NAMALWA (cell line): Measurements from ENCODE around the gene TRPM3.

Experiments used
- DNase-seq: peaks from one replicate; pipeline ENCODE4 v3.0.0-alpha.2; 2015; ENCODE audit warnings: low spot score

Gene TRPM3

DNA sequence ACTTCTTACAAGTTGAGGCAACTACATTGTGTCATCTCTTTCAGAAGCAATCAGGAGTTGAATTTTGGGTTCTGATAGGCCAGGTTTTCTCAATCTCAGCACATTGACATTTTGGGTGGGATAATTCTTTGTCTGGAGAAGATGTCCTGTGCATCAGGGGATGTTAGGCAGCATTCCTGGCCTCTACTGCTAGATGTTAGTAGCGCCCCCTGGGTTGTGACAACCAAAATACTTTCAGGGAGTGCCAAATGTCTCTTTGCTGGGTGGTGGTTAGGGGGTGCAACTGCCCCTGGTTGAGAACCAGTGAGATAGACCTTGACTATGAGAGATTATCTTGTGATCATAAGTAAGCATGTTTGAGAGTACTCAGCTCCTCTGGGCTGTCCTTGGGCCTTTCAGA is 542.7 kb downstream of the TRPM3 start:
- peak; percentile 22 for DNase-seq

GRCh38 chr9:70577671-70578070 is 543.8 kb downstream of the TRPM3 start:
- DNase-seq: no peak

- DNase-seq: no peak
These were observed 545.3 kb downstream of the TRPM3 start for GRCh38 chr9:70576116-70576515.

DNA sequence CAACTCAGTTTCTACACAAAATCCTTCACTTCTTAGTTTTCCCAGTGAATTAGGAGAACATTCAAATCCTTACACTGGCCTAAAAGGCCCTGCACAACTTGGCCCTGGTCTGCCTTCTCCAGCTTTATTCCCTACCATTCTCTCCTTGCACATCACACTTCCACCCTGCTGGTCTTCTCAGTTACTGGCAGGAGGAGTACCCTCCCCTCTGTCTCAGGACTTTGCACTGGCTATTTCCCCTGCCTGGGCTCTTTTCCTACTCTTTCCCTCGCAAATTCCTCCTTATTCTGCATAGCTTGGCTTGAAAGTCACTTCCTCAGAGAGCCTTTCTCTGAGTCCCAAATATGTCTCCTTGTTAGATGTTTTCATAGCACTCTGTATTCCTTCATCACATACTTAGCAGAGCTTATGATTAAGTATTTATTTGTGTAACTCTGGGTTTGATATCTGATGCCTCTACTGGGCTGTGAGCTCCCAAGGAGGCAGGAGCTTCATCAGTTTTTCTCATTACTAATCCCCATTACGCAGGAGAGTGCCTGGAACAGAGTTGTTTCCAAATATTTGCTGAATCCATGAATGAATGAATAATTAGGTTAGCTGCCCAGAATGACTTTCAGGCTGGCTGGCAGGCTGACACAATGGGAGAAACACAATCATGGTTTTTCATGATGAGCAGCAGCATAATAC is 547.1 kb downstream of the TRPM3 start:
- no peak for DNase-seq

GRCh38 chr9:70573308-70573707 is 548.1 kb downstream of the TRPM3 start:
- DNase-seq: no peak

GRCh38 chr9:70571258-70571657 is 550.2 kb downstream of the TRPM3 start:
- no peak for DNase-seq

DNA sequence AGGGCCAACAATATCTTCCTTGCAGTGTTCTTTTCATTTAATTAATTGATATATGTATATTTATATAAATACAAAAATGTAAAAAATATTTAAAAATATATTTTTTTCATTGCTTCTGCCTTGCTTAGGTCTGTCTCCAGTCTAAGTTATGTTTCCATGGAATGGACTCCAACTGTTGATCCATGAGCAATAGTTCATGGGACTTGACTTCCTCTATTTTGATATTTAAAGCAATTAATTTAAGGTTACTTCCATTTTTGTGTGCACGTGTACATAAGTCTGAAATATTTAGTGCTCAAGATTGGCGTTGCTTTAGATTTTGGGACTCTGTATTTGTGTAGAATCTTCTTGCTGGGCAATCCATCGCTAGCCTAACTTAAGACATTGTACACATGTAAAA is 551.6 kb downstream of the TRPM3 start:
- DNase-seq: no peak

- no peak for DNase-seq
These were observed 552.2 kb downstream of the TRPM3 start for GRCh38 chr9:70569070-70569772.

GRCh38 chr9:70567511-70567910 is 553.9 kb downstream of the TRPM3 start:
- DNase-seq: no peak

- no peak for DNase-seq
These were observed 554.7 kb downstream of the TRPM3 start for GRCh38 chr9:70566751-70567150.

GRCh38 chr9:70566066-70566465 is 555.4 kb downstream of the TRPM3 start:
- no peak for DNase-seq

DNA sequence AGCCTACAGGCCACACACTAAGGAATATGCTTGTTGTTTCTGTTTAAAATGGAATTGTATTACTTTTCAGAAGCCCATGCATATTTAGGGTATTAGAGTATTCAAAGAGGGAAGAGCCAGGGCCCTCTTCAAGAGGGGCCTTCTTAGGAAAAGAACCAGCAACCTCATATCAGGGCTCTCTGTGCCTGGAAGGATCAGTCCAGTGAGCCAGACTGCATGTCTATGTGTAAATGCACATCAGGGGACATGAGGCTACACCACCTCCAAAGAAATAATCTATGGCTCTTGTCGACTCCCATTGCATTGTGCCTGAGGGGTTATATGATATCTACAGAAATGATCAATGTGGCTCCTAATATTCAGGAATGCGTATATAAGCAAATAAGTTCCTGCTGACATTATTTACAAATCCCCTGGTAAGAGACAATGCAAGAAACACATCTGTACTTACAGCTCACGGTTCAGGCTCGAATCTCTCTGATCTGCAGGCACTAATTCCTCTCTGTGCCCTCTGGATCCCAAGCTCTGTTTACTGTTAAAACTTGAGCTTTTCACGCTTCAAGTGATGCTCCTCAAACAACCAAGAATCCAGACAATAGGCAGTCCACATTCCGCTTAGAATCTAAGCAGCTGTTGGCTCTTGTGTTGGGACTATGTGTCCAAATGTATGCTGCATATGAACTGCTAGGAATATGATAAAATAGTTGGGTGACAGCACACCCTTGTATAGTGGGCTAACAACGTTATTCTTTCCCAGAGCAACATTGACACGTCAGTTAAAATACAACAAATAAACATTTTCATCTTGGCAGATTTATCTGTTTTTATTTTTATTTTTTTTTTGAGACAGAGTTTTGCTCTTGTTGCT is 556.7 kb downstream of the TRPM3 start:
- DNase-seq: no peak

GRCh38 chr9:70563431-70564204 is 557.8 kb downstream of the TRPM3 start:
- peak; percentile 28 for DNase-seq

GRCh38 chr9:70563010-70563409 is 558.4 kb downstream of the TRPM3 start:
- no peak for DNase-seq

- DNase-seq: no peak
These were observed 559.5 kb downstream of the TRPM3 start for GRCh38 chr9:70561786-70562395.

GRCh38 chr9:70561111-70561510 is 560.3 kb downstream of the TRPM3 start:
- no peak for DNase-seq

DNA sequence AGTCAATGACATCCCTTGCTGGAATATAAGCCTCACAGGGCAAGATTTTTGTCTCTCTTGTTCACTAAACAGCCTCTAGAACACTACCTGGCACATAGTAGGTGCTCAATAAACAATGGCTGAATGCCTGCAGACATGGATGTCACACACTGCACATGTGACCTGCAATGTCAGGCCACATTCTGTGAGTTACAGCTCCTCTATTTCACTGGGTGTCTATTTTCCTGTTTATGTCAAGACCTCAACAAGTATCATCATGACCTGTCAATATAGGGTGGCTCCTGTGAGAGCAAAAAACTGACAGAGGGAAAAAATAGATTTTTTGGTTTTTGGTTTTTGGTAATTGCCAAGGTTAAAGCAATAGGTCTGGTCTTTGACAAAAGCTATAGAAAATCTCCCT is 562.3 kb downstream of the TRPM3 start:
- DNase-seq: no peak

GRCh38 chr9:70557661-70558369 is 563.6 kb downstream of the TRPM3 start:
- no peak for DNase-seq

- DNase-seq: no peak
These were observed 564.6 kb downstream of the TRPM3 start for GRCh38 chr9:70556771-70557170.

- no peak for DNase-seq
These were observed 566.5 kb downstream of the TRPM3 start for GRCh38 chr9:70554881-70555280.
